Kidney (tissue), 14 donors: ENCODE data around the gene RNF135. TPM values are rescaled to one million over a fixed set of nuclear protein-coding genes. Genes with fewer than 3 reads are reported as not detected.
"Not testable (repeated sequence)": the region's sequence is repeated elsewhere in the genome, so short reads cannot be mapped to it uniquely, and the experiment has no call there.

ENCODE experiments used
- DNase-seq, 5 donors: peaks; one replicate each; pipeline ENCODE4 v3.0.0-alpha.2; 2013 to 2020
- FAIRE-seq: peaks from 2 replicates; lab custom pipeline; 2012; peaks lifted over from hg19 to GRCh38; lab: Jason Lieb, UNC
- H3K27ac ChIP-seq, 2 donors: one replicate each; pipeline ENCODE4 v1.7.0; 2013; ENCODE audit warnings: low read depth in 2 of 2, low read length in 2 of 2, inconsistent platforms in 1 of 2
- H3K27me3 ChIP-seq: one replicate; pipeline ENCODE4 v1.7.1; 2013; ENCODE audit warnings: low read length, inconsistent platforms; ENCODE audit not compliant: control insufficient read depth, insufficient read depth
- H3K36me3 ChIP-seq, 3 donors: one replicate each; pipeline versions ENCODE4 v1.7.0 to v1.7.1; 2013; ENCODE audit warnings: low read length in 3 of 3, control low read depth in 1 of 3, inconsistent platforms in 1 of 3; ENCODE audit not compliant: insufficient read depth in 3 of 3, control insufficient read depth in 2 of 3
- H3K4me1 ChIP-seq, 3 donors: one replicate each; pipeline versions ENCODE4 v1.7.0 to v1.7.1; 2013; ENCODE audit warnings: low read length in 3 of 3, inconsistent platforms in 1 of 3, low read depth in 1 of 3; ENCODE audit not compliant: control insufficient read depth in 2 of 3, insufficient read depth in 2 of 3
- H3K4me3 ChIP-seq, 3 donors: one replicate each; pipeline versions ENCODE4 v1.7.0 to v1.8.1; 2013; ENCODE audit warnings: low read length in 3 of 3, control low read depth in 1 of 3, inconsistent platforms in 1 of 3
- H3K9ac ChIP-seq, 3 donors: one replicate each; pipeline versions ENCODE4 v1.7.0 to v1.7.1; 2013; ENCODE audit warnings: low read length in 3 of 3, control low read depth in 1 of 3, inconsistent platforms in 1 of 3
- H3K9me3 ChIP-seq, 3 donors: one replicate each; pipeline versions ENCODE4 v1.7.0 to v1.7.1; 2013; ENCODE audit warnings: low read length in 3 of 3, control low read depth in 1 of 3, inconsistent platforms in 1 of 3; ENCODE audit not compliant: control insufficient read depth in 2 of 3, insufficient read depth in 1 of 3
- CTCF ChIP-seq: IDR thresholded peaks from 3 replicates; pipeline ENCODE4 v1.5.1; 2012; ENCODE audit warnings: mild to moderate bottlenecking, moderate library complexity, borderline replicate concordance; ENCODE audit not compliant: insufficient read depth; ENCODE audit errors: extremely low read depth
- intact Hi-C: fragments of 100-400 bp; cut with DNase I; formaldehyde crosslinking; loops from one replicate; pipeline ENCODE4 v1.11.1; 2022
- polyA plus RNA-seq: library from polyadenylated mRNA; stranded (reverse); fragments of 350-450 nt; fragmentation: Illumina TruSeq; extraction: RNeasy Lipid Tissue Mini Kit (QIAGEN cat#74804); gene quantifications from one replicate; pipeline ENCODE4 v1.2.3, GENCODE V29; 2014; ENCODE audit warnings: low read depth, low replicate concordance; ENCODE audit not compliant: insufficient read depth
- total RNA-seq: library from RNA; stranded (reverse); fragmentation: NEBNext Ultra II Directional; extraction: Animal tissue kit (Norgen Biotek cat#: 25700); gene quantifications from one replicate; pipeline ENCODE4 v1.2.1, GENCODE V29; 2021
- donor health status: control.
- donor health status: control.
- donor health status: control.
- donor health status: control.
- donor health status: control.
- donor health status: DM: yes; HTN: yes; CAD: no.
- donor health status: Normal renal cell carcinoma (clear cell type).

Gene RNF135
- total and polyA plus RNA-seq, 2 donors from 2014 or later: 27.8 to 29.8 TPM

- H3K9me3 ChIP-seq: no peaks in the 10 kb centered on the region
- no peak overlapping the region for H3K27ac ChIP-seq
- TF ChIP-seq CTCF: no peak
- DNase-seq (no peak), FAIRE-seq (no peak)
- no peaks in the 10 kb centered on the region for H3K36me3 ChIP-seq
- H3K9ac ChIP-seq: no peak overlapping the region
- H3K4me3 ChIP-seq: no peak overlapping the region
- intact Hi-C loops: no loop called here
- no peaks in the 10 kb centered on the region for H3K4me1 ChIP-seq
- no peaks in the 10 kb centered on the region for H3K27me3 ChIP-seq
Measured at GRCh38 chr17:31031841-31032240, 61.0 kb downstream of the RNF135 start.

- H3K27ac ChIP-seq, DNase-seq, intact Hi-C loops, H3K9ac ChIP-seq, H3K4me3 ChIP-seq, H3K4me1 ChIP-seq, H3K36me3 ChIP-seq, H3K27me3 ChIP-seq, FAIRE-seq, H3K9me3 ChIP-seq: not testable (repeated sequence)
Measured at GRCh38 chr17:31035611-31036010, 64.8 kb downstream of the RNF135 start.

- H3K36me3 ChIP-seq, H3K9ac ChIP-seq, H3K27me3 ChIP-seq, H3K4me1 ChIP-seq, intact Hi-C loops, H3K9me3 ChIP-seq, H3K4me3 ChIP-seq, H3K27ac ChIP-seq, FAIRE-seq, DNase-seq: not testable (repeated sequence)
Measured at GRCh38 chr17:31040837-31041236, 70.0 kb downstream of the RNF135 start.

- H3K27me3 ChIP-seq, H3K36me3 ChIP-seq, H3K27ac ChIP-seq, H3K9me3 ChIP-seq, intact Hi-C loops, H3K4me3 ChIP-seq, H3K4me1 ChIP-seq, DNase-seq, H3K9ac ChIP-seq, FAIRE-seq: not testable (repeated sequence)
Measured at GRCh38 chr17:31042378-31042777, 71.5 kb downstream of the RNF135 start.

- H3K9me3 ChIP-seq, H3K27ac ChIP-seq, H3K36me3 ChIP-seq, intact Hi-C loops, H3K27me3 ChIP-seq, H3K4me3 ChIP-seq, DNase-seq, H3K4me1 ChIP-seq, FAIRE-seq, H3K9ac ChIP-seq: not testable (repeated sequence)
Measured at GRCh38 chr17:31046856-31047425, 76.1 kb downstream of the RNF135 start.
